Fibroblast of lung (primary cell): ENCODE data around the gene RPS15. TPM values are rescaled to one million over a fixed set of nuclear protein-coding genes. Genes with fewer than 3 reads are reported as not detected.

ENCODE experiments used
- DNase-seq, 2 donors: peaks; one replicate each; pipeline versions ENCODE4 v3.0.0 to v3.0.0-alpha.2; 2010; ENCODE audit warnings: low read depth in 2 of 2
- H2AFZ ChIP-seq: 2 replicates; pipeline ENCODE4 v1.5.1; 2012; ENCODE audit warnings: low read length, control low read depth, inconsistent platforms
- H3K27ac ChIP-seq: 2 replicates; pipeline ENCODE4 v1.5.1; 2011; ENCODE audit warnings: low read length, control low read depth; ENCODE audit not compliant: insufficient read depth
- H3K27me3 ChIP-seq: 2 replicates; pipeline ENCODE4 v1.5.1; 2011; ENCODE audit warnings: mild to moderate bottlenecking, low read length; ENCODE audit not compliant: control insufficient read depth, insufficient read depth
- H3K36me3 ChIP-seq: 2 replicates; pipeline ENCODE4 v1.5.1; 2011; ENCODE audit warnings: low read length; ENCODE audit not compliant: control insufficient read depth, insufficient read depth
- H3K4me1 ChIP-seq: 2 replicates; pipeline ENCODE4 v1.5.1; 2011; ENCODE audit warnings: low read length; ENCODE audit not compliant: control insufficient read depth, insufficient read depth; ENCODE audit errors: extremely low read depth
- H3K4me2 ChIP-seq: 2 replicates; pipeline ENCODE4 v1.5.1; 2011; ENCODE audit warnings: low read length, control low read depth; ENCODE audit not compliant: insufficient read depth; ENCODE audit errors: extremely low read depth
- H3K4me3 ChIP-seq, 4 experiments: fragments of 200-600 bp in 1 of 4; sonication (generic) in 1 of 4; replicated peaks in 1 of 4; 2 replicates each; pipeline ENCODE4 v1.5.1; 2011 to 2016; ENCODE audit warnings: low read length in 4 of 4, low read depth in 3 of 4, mild to moderate bottlenecking in 3 of 4, control low read depth in 2 of 4, inconsistent platforms in 1 of 4, mixed read lengths in 1 of 4; ENCODE audit not compliant: insufficient read depth in 1 of 4; ENCODE audit errors: control extremely low read depth in 1 of 4
- H3K79me2 ChIP-seq: 2 replicates; pipeline ENCODE4 v1.5.1; 2012; ENCODE audit warnings: mild to moderate bottlenecking, low read length, inconsistent platforms; ENCODE audit not compliant: control insufficient read depth, insufficient read depth
- H3K9ac ChIP-seq: 2 replicates; pipeline ENCODE4 v1.5.1; 2011; ENCODE audit warnings: mild to moderate bottlenecking, low read length, control low read depth; ENCODE audit not compliant: insufficient read depth
- H3K9me3 ChIP-seq: 2 replicates; pipeline ENCODE4 v1.5.1; 2012; ENCODE audit warnings: low read depth, low read length; ENCODE audit not compliant: control insufficient read depth, insufficient read depth
- H4K20me1 ChIP-seq: 2 replicates; pipeline ENCODE4 v1.5.1; 2011; ENCODE audit warnings: low read length; ENCODE audit not compliant: control insufficient read depth, insufficient read depth; ENCODE audit errors: extremely low read depth
- EZH2 ChIP-seq: IDR thresholded peaks from 2 replicates; pipeline ENCODE4 v1.5.1; 2012; ENCODE audit warnings: low read length, control low read depth, mild to moderate bottlenecking; ENCODE audit errors: missing control alignments
- polyA plus RNA-seq, 2 donors: library from polyadenylated mRNA; depleted of rRNA in 1 of 2; stranded (reverse) in 1 of 2; unstranded in 1 of 2; fragments of >200 nt; gene quantifications; 2 replicates each; pipeline ENCODE4 v1.2.1, GENCODE V29; 2011 to 2012; ENCODE audit warnings: missing spikeins in 1 of 2
- total RNA-seq: library from RNA; depleted of rRNA; stranded (reverse); fragments of >200 nt; gene quantifications from 2 replicates; pipeline ENCODE4 v1.2.1, GENCODE V29; 2014
- TF ChIP-seq, protein P1 (sequence below), 2 donors: IDR thresholded peaks in 1 of 2; conservative IDR thresholded peaks in 1 of 2; 1 replicate in 1 of 2; 2 replicates in 1 of 2; pipeline ENCODE4 v1.5.1; 2011 to 2012; ENCODE audit warnings: low read length in 2 of 2, control low read depth in 1 of 2, inconsistent platforms in 1 of 2, low read depth in 1 of 2, mild to moderate bottlenecking in 1 of 2

The RPS15 gene
- total and polyA plus RNA-seq, 2 donors (not counting 1 experiment from before 2014, with no cell fraction given): 369 to 878 TPM

DNA sequence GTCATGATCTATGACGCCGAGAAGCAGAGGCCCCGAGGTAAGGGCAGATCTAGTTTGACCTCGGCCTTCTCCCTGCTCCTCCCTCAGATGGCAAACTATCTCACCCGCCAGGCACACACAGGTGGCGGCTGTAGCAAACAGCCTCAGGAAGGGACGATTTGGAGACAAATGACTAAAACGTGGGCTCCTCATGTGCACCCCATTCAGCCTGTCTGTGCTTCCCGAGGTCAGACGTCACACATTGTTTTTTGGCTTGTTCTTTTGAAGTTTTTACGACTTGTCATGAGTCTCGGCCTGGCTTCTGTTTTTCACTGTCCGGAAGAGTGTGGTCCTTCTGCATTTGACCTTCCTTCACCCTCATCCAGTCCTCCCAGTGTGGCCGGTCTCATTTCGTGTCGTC, 15.8 kb upstream of the RPS15 start:
- Histone ChIP-seq H3K9ac (no peak overlapping the region), H4K20me1 (no peaks in the 10 kb centered on the region), H3K4me2 (no peak overlapping the region), H3K27me3 (no peaks in the 10 kb centered on the region), H3K4me3 (no peak overlapping the region), H3K36me3 (peaks cover 63% of the 10 kb centered on the region), H3K79me2 (peaks cover 69% of the 10 kb centered on the region), H3K27ac (no peak overlapping the region), H3K9me3 (no peaks in the 10 kb centered on the region), H2AFZ (no peak overlapping the region), H3K4me1 (no peaks in the 10 kb centered on the region)
- TF ChIP-seq EZH2: no peak
- TF ChIP-seq, protein P1, sequence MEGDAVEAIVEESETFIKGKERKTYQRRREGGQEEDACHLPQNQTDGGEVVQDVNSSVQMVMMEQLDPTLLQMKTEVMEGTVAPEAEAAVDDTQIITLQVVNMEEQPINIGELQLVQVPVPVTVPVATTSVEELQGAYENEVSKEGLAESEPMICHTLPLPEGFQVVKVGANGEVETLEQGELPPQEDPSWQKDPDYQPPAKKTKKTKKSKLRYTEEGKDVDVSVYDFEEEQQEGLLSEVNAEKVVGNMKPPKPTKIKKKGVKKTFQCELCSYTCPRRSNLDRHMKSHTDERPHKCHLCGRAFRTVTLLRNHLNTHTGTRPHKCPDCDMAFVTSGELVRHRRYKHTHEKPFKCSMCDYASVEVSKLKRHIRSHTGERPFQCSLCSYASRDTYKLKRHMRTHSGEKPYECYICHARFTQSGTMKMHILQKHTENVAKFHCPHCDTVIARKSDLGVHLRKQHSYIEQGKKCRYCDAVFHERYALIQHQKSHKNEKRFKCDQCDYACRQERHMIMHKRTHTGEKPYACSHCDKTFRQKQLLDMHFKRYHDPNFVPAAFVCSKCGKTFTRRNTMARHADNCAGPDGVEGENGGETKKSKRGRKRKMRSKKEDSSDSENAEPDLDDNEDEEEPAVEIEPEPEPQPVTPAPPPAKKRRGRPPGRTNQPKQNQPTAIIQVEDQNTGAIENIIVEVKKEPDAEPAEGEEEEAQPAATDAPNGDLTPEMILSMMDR (conservative IDR thresholded peaks at IDR 0.05 in 1 of 2, IDR thresholded peaks at IDR 0.05 in 1 of 2; ENCODE audit: low read depth in 1 of 2, low read length in 2 of 2): no peak
- no peak for DNase-seq

DNA sequence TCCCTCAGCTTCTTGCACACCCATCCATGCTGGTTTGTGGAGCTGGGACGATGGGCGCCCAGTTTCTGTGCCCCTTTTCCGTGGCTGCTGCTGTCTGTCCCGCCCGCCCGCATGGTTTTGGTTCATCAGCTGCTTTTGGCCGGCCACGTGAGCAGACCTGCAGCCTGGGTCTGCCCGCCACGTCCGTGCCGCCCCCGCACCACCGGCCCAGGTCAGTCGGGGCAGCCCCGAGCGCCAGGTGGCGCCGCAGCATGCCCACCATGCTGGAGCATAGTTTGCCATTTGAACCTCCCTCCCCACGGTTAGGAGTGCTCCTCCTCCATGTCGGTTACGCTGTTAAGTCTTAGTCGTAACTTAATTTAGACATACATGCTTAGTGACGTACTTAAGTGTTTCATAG, 15.3 kb upstream of the RPS15 start:
- TF ChIP-seq, protein P1 (conservative IDR thresholded peaks at IDR 0.05 in 1 of 2, IDR thresholded peaks at IDR 0.05 in 1 of 2; ENCODE audit: low read depth in 1 of 2, low read length in 2 of 2): no peak
- no peak for TF ChIP-seq EZH2
- Histone ChIP-seq H3K9me3 (no peaks in the 10 kb centered on the region), H3K36me3 (peaks cover 62% of the 10 kb centered on the region), H3K4me2 (no peak overlapping the region), H3K27ac (no peak overlapping the region), H2AFZ (no peak overlapping the region), H4K20me1 (no peaks in the 10 kb centered on the region), H3K4me3 (no peak overlapping the region), H3K27me3 (no peaks in the 10 kb centered on the region), H3K4me1 (no peaks in the 10 kb centered on the region), H3K79me2 (peaks cover 63% of the 10 kb centered on the region), H3K9ac (no peak overlapping the region)
- DNase-seq: no peak

DNA sequence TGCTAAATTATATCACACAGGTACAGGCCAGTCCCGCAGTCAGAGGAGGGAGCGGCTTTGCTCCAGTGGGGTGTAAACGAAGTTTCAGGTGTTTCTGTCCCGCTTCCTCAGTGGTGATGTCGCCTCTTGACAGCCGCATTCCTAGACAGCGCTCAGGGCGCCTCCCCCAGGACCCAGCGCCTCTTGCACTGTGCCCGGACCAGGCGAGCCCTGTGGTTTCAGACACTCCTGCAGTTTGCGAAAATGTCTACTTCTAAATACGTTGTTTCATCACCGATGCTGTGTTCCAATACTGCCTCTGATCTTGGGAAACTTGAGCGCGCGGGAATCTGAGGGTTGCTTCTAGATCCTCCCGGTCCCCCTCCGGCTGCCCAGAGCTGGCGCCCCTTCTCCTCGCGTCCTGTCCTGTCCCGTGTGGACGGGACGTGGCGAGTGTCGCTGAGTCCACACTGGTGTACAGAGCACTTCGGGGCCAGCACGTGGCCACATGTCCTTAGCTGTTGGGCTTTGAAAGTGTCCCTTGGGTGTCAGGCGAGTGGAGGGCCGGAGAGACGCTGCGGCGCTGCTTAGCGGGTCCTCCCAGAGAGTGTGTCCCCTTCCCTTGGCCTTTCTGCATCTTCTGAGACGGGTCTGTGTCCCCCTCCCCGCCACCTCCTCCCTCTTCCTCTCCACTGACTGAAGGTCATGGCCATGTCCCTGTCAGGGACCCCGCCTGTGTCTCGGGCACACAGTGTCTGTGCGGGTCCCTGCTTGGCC, 14.6 kb upstream of the RPS15 start:
- H3K79me2 ChIP-seq: peaks cover 57% of the 10 kb centered on the region
- H3K27me3 ChIP-seq: no peaks in the 10 kb centered on the region
- no peak overlapping the region for H3K27ac ChIP-seq
- H3K4me2 ChIP-seq: no peak overlapping the region
- H3K9ac ChIP-seq: no peak overlapping the region
- H4K20me1 ChIP-seq: no peaks in the 10 kb centered on the region
- H2AFZ ChIP-seq: no peak overlapping the region
- H3K4me1 ChIP-seq: no peaks in the 10 kb centered on the region
- no peak for DNase-seq
- no peak overlapping the region for H3K4me3 ChIP-seq
- H3K9me3 ChIP-seq: no peaks in the 10 kb centered on the region
- H3K36me3 ChIP-seq: peaks cover 57% of the 10 kb centered on the region
- no peak for TF ChIP-seq EZH2
- TF ChIP-seq, protein P1 (conservative IDR thresholded peaks at IDR 0.05 in 1 of 2, IDR thresholded peaks at IDR 0.05 in 1 of 2; ENCODE audit: low read depth in 1 of 2, low read length in 2 of 2): no peak
